ENCODE data around the gene GLIPR1L1. TPM values are rescaled to one million over a fixed set of nuclear protein-coding genes. Genes with fewer than 3 reads are reported as not detected.
"Not testable (repeated sequence)": the region's sequence is repeated elsewhere in the genome, so short reads cannot be mapped to it uniquely, and the experiment has no call there.

The GLIPR1L1 gene
- total RNA-seq, 3 donors from 2014 or later = not detected

DNA sequence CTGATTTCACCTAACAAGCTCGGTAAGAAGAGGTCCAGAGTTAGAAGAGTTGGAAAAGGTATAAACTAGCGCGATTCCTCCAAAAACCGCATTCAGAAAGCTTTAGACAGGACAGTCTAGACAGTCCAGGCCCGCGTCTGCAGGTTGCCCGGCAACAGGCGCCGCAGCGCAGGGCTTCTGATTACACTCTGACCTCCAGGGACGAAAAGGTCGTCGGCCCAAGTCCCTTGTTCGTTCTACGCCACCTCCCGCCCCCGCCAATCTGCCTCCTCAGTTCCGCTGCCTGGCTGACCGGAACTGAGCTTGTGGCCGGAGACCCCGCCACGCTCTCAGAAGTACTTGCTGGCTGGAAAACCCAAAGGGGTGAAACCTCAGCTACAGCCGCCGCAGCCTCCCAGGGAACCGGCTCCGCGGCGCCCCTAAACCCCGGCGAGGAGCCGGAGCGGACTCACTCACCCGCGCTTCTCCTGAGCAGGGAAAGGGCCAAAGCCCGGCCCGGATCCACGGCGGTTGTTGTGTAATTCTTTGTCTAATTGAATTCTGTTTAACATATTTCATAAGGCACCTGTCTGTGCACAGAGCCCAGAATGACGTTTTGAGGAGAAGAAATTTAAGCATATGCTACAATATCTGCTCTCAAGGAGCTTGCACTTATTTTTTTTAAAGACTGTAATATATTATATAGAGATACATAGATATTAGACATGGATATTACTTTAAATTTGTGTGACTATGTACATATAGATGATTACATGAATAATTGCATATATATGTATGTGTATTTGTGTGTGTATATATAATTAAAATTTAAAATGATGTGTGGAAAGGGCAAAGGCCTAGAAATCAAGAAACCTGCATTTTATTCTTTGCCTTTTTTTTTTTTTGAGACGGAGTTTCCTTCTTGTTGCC lies 4.3 kb upstream of the GLIPR1L1 start, which contains the start of gene CAPS2:
TSS of gene CAPS2 (minus strand) at position 407 of the 909 bp plus-strand sequence. CDS start 3,826 bp downstream, outside the sequence.
- DNase-seq (peak; percentile 80 to 89 (median 89)), ATAC-seq (peak; percentile 97)
- intact Hi-C loops (cut with DNase I, micrococcal nuclease) = no loop called here
- Histone ChIP-seq H3K4me3 (peak within 1 kb of the TSS; percentile 12), H3K4me1 (ENCODE audit: low read depth) (no peaks in the 10 kb centered on the region), H3K36me3 (ENCODE audit: low read depth) (no peaks in the 10 kb centered on the region), H3K9me3 (no peaks in the 10 kb centered on the region)
- TF ChIP-seq, protein P1, sequence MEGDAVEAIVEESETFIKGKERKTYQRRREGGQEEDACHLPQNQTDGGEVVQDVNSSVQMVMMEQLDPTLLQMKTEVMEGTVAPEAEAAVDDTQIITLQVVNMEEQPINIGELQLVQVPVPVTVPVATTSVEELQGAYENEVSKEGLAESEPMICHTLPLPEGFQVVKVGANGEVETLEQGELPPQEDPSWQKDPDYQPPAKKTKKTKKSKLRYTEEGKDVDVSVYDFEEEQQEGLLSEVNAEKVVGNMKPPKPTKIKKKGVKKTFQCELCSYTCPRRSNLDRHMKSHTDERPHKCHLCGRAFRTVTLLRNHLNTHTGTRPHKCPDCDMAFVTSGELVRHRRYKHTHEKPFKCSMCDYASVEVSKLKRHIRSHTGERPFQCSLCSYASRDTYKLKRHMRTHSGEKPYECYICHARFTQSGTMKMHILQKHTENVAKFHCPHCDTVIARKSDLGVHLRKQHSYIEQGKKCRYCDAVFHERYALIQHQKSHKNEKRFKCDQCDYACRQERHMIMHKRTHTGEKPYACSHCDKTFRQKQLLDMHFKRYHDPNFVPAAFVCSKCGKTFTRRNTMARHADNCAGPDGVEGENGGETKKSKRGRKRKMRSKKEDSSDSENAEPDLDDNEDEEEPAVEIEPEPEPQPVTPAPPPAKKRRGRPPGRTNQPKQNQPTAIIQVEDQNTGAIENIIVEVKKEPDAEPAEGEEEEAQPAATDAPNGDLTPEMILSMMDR (IDR thresholded peaks at IDR 0.05) = no peak

DNA sequence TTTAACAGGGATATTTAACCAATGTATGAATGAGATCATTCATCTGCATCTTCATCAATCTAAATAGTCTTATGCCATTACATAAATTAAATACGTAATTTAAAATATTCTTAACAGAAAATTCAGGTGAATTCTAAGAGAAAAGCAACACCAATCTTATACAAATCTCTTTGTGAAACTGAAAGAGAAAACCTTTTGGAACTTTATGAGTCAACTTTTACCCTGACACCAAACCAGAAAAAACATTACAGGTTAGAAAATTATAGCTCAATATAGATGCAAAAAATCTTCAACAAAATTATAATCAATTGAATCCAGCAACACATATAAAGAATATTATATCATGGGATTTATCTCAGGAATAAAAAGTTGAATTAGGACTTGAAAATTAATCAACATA lies 3.4 kb downstream of the GLIPR1L1 start:
- ATAC-seq (no peak), DNase-seq (no peak)
- intact Hi-C loops (cut with DNase I, micrococcal nuclease) = no loop called here
- Histone ChIP-seq H3K9me3 (no peaks in the 10 kb centered on the region), H3K4me3 (no peak overlapping the region), H3K4me1 (ENCODE audit: low read depth) (no peaks in the 10 kb centered on the region), H3K36me3 (ENCODE audit: low read depth) (no peaks in the 10 kb centered on the region)
- TF ChIP-seq, protein P1 (IDR thresholded peaks at IDR 0.05) = no peak

DNA sequence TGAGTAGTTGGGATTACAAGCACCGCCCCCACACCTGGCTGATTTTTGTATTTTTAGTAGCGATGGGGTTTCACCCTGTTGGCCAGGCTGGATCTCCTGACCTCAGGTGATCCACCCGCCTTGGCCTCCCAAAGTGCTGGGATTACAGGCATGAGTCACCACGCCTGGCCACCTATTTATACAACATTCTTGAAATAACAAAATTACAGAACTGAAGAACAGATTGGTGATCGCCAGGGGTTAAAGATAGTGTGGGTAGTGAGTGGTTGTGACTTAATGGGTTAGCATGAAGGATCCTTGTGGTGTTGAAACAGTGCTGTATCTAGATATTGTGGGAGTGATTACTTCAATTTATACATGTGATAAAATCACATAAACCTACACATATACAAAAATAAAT lies 7.4 kb downstream of the GLIPR1L1 start:
- intact Hi-C loops (cut with DNase I, micrococcal nuclease) = no loop called here

DNA sequence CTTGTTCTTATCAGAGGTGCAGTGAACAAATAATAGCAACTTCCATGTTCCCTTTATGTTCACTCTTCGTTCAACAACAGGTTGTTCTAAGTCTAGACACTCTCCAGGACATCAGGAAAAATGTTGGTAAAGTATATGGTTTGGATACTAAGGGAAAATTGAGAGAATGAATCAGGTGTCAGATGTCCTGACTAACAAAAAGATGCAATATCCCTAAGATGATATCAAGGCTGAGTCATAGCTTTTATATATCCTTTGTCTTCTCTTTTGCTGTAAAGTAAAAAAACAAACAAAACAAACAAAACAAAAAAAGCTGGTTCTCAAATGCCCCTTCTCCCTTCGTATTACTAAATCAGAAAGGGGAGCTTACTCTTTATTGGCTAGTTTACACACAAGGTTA lies 11.1 kb downstream of the GLIPR1L1 start:
- no peak for ATAC-seq
- intact Hi-C loops (cut with DNase I, micrococcal nuclease) = no loop called here
- TF ChIP-seq, protein P1 (IDR thresholded peaks at IDR 0.05) = no peak

More for the DNA sequence above, 7.4 kb downstream of the GLIPR1L1 start:
- Histone ChIP-seq H3K36me3 (ENCODE audit: low read depth) (no peaks in the 10 kb centered on the region), H3K4me3 (no peak overlapping the region), H3K9me3 (no peaks in the 10 kb centered on the region), H3K4me1 (ENCODE audit: low read depth) (no peaks in the 10 kb centered on the region)
- no peak for DNase-seq
- TF ChIP-seq, protein P1 (IDR thresholded peaks at IDR 0.05) = no peak
- no peak for ATAC-seq

DNA sequence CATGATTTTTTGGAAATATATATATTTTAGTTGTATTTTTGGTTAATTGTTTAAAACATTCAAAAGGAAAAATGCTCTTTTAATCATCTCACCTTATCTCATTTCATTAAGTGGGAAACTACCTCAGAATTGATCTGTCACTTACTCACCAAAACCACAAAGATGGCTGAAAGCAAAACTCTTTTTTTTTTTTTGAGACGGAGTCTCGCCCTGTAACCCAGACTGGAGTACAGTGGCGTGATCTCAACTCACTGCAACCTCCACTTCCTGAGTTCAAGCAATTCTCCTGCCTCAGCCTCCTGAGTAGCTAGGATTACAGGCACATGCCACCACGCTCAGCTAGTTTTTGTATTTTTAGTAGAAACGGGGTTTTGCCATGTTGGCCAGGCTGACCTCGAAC lies 11.7 kb downstream of the GLIPR1L1 start:
- DNase-seq; H3K9me3 ChIP-seq; intact Hi-C loops (cut with DNase I, micrococcal nuclease); ATAC-seq; H3K4me1 ChIP-seq (ENCODE audit: low read depth); H3K36me3 ChIP-seq (ENCODE audit: low read depth); H3K4me3 ChIP-seq: not testable (repeated sequence)

More for the DNA sequence above, 11.1 kb downstream of the GLIPR1L1 start:
- Histone ChIP-seq H3K4me3 (no peak overlapping the region), H3K4me1 (ENCODE audit: low read depth) (no peaks in the 10 kb centered on the region), H3K9me3 (no peaks in the 10 kb centered on the region), H3K36me3 (ENCODE audit: low read depth) (no peaks in the 10 kb centered on the region)
- DNase-seq = no peak

DNA sequence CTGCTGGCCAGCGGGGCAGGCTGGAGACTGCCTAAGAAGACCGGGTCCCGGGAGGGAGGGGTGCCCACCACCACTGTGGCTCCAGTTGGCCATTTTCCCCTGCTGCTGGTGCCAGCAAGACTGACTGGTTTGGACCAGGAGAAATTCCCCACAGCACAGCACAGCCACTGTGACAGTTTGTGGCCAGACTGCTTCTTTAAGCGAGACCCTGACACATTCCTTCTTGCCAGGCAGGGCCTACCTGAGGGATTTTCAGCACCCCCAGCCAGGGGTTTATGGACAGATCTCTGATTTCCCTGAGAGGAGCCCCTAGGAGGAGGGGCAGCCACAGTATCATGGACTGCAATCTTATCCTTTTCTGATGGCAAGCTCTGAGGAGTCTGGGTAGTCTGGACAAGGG lies 15.5 kb downstream of the GLIPR1L1 start:
- ATAC-seq (no peak), DNase-seq (no peak)
- Histone ChIP-seq H3K4me1 (ENCODE audit: low read depth) (no peaks in the 10 kb centered on the region), H3K36me3 (ENCODE audit: low read depth) (no peaks in the 10 kb centered on the region), H3K9me3 (no peaks in the 10 kb centered on the region), H3K4me3 (no peak overlapping the region)
- TF ChIP-seq, protein P1 (IDR thresholded peaks at IDR 0.05) = no peak
- intact Hi-C loops (cut with DNase I, micrococcal nuclease) = no loop called here

All from mucosa of descending colon (tissue), 3 donors.